Lower lobe of right lung (tissue), 2 donors: ENCODE measurements around the gene OR2T35. TPM values are rescaled to one million over a fixed set of nuclear protein-coding genes. Genes with fewer than 3 reads are reported as not detected.

Experiments used
- ATAC-seq, 2 donors: fragments of 200-7000 bp; cut with Tn5 transposase; one replicate each; pipeline ENCODE4 v1.9.1; 2020 to 2022; ENCODE audit warnings: mild to moderate bottlenecking in 2 of 2, moderate library complexity in 2 of 2
- DNase-seq: peaks from one replicate; pipeline ENCODE4 v3.0.0-alpha.2; 2020
- H3K27ac ChIP-seq: fragments of 200-600 bp; one replicate; pipeline ENCODE4 v1.8.0; 2022
- H3K27me3 ChIP-seq: fragments of 200-600 bp; one replicate; pipeline ENCODE4 v1.8.0; 2022; ENCODE audit warnings: low read depth
- H3K36me3 ChIP-seq: fragments of 200-600 bp; one replicate; pipeline ENCODE4 v1.8.0; 2022; ENCODE audit warnings: mild to moderate bottlenecking
- H3K4me1 ChIP-seq: fragments of 200-600 bp; one replicate; pipeline ENCODE4 v1.8.0; 2022
- H3K4me3 ChIP-seq: fragments of 200-600 bp; one replicate; pipeline ENCODE4 v1.8.0; 2022; ENCODE audit warnings: mild to moderate bottlenecking
- H3K9me3 ChIP-seq: fragments of 200-600 bp; one replicate; pipeline ENCODE4 v1.8.0; 2022
- intact Hi-C: fragments of 100-400 bp; cut with DNase I; formaldehyde crosslinking; loops from one replicate; pipeline ENCODE4 v1.11.0; 2022
- total RNA-seq: library from RNA; stranded (reverse); fragmentation: NEBNext Ultra II Directional; extraction: Animal tissue kit (Norgen Biotek cat#: 25700); gene quantifications from one replicate; pipeline ENCODE4 v1.2.1, GENCODE V29; 2021
- TF ChIP-seq, protein P1 (sequence below): fragments of 200-600 bp; IDR thresholded peaks from one replicate; pipeline ENCODE4 v1.8.0; 2022; ENCODE audit warnings: antibody characterized with exemption, mild to moderate bottlenecking
- donor health status: DM: no; HTN: yes; CAD: no; lungs with severe emphysema.

Gene OR2T35
- total RNA-seq, 1 donor from 2014 or later, result not detected

DNA sequence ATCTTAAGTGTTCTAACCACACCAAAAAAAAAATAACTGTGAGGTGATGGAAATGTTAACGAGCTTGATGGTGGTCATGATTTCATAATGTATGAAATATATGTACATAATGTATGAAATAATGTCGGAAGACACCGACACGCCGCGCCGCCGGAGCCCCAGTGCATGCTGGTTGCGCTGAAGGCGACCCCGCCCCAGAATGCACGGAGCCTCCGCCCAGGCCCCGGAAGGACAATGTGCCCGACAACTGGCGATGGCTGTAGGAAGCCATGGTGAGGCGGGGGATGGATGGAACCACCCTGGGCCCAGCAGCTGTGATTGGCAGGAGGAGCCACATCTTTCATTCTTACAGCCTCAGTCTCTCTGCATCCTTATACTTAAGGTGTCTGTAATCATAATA lies 55.0 kb downstream of the OR2T35 start:
- ATAC-seq (no peak), DNase-seq (no peak)
- H3K4me1 ChIP-seq, result no peaks in the 10 kb centered on the region
- no peak overlapping the region for H3K4me3 ChIP-seq
- H3K27me3 ChIP-seq, result no peaks in the 10 kb centered on the region
- H3K27ac ChIP-seq, result no peak overlapping the region
- intact Hi-C loops, result no loop called here
- no peaks in the 10 kb centered on the region for H3K9me3 ChIP-seq
- TF ChIP-seq, protein P1, sequence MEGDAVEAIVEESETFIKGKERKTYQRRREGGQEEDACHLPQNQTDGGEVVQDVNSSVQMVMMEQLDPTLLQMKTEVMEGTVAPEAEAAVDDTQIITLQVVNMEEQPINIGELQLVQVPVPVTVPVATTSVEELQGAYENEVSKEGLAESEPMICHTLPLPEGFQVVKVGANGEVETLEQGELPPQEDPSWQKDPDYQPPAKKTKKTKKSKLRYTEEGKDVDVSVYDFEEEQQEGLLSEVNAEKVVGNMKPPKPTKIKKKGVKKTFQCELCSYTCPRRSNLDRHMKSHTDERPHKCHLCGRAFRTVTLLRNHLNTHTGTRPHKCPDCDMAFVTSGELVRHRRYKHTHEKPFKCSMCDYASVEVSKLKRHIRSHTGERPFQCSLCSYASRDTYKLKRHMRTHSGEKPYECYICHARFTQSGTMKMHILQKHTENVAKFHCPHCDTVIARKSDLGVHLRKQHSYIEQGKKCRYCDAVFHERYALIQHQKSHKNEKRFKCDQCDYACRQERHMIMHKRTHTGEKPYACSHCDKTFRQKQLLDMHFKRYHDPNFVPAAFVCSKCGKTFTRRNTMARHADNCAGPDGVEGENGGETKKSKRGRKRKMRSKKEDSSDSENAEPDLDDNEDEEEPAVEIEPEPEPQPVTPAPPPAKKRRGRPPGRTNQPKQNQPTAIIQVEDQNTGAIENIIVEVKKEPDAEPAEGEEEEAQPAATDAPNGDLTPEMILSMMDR, result no peak
- H3K36me3 ChIP-seq, result no peaks in the 10 kb centered on the region

GRCh38 chr1:248589334-248589733 lies 55.7 kb downstream of the OR2T35 start:
- TF ChIP-seq, protein P1, result no peak
- Histone ChIP-seq H3K36me3 (no peaks in the 10 kb centered on the region), H3K4me3 (no peak overlapping the region), H3K4me1 (no peaks in the 10 kb centered on the region), H3K27me3 (no peaks in the 10 kb centered on the region), H3K9me3 (no peaks in the 10 kb centered on the region), H3K27ac (no peak overlapping the region)
- intact Hi-C loops, result no loop called here
- DNase-seq (no peak), ATAC-seq (no peak)

Other genes starting within 250 kb of the OR2T35 start
- gene OR2T1, start 242.2 kb downstream of the OR2T35 start, total RNA-seq, result not detected
- not detected for gene OR2T2, start 199.6 kb downstream of the OR2T35 start, total RNA-seq
- not detected for gene OR2T3, start 171.9 kb downstream of the OR2T35 start, total RNA-seq
- not detected for gene OR2T5, start 156.7 kb downstream of the OR2T35 start, total RNA-seq
- gene OR2G6, start 137.2 kb downstream of the OR2T35 start, total RNA-seq, result not detected
- not detected for gene OR2T29, start 82.5 kb downstream of the OR2T35 start, total RNA-seq
- gene OR2T34, start 70.5 kb downstream of the OR2T35 start, total RNA-seq, result not detected
- not detected for gene OR2T10, start 47.6 kb downstream of the OR2T35 start, total RNA-seq
- gene OR2T11, start 10.2 kb downstream of the OR2T35 start, total RNA-seq, result not detected
- gene OR2T27, start 10.2 kb upstream of the OR2T35 start, total RNA-seq, result not detected
- gene OR14I1, start 57.5 kb upstream of the OR2T35 start, total RNA-seq, result not detected
- gene LYPD8, start 110.5 kb upstream of the OR2T35 start, total RNA-seq, result not detected
- 25.0 TPM for gene SH3BP5L, start 180.6 kb upstream of the OR2T35 start, total RNA-seq
- gene ZNF672, start 192.9 kb upstream of the OR2T35 start, total RNA-seq, result 39.8 TPM
- gene ZNF692, start 213.8 kb upstream of the OR2T35 start, total RNA-seq, result 41.9 TPM